Spleen (tissue), 11 donors: ENCODE data around the gene KCNAB1. TPM values are rescaled to one million over a fixed set of nuclear protein-coding genes. Genes with fewer than 3 reads are reported as not detected.

ENCODE experiments used
- DNase-seq: peaks from one replicate; pipeline ENCODE4 v3.0.0-alpha.2; 2020
- H3K27ac ChIP-seq, 8 donors: fragments of 200-600 bp; sonication (generic) in 7 of 8; 1 replicate in 4 of 8; 2 replicates in 4 of 8; pipeline versions ENCODE4 v1.5.0 to v1.8.0; 2016 to 2021; ENCODE audit warnings: inconsistent platforms in 4 of 8, mild to moderate bottlenecking in 4 of 8, moderate library complexity in 1 of 8
- H3K27me3 ChIP-seq, 7 donors: fragments of 200-600 bp; sonication (generic) in 6 of 7; replicated peaks in 1 of 7; 1 replicate in 4 of 7; 2 replicates in 3 of 7; pipeline versions ENCODE4 v1.5.0 to v1.8.0; 2016 to 2021; ENCODE audit warnings: inconsistent platforms in 3 of 7, mild to moderate bottlenecking in 1 of 7
- H3K36me3 ChIP-seq, 6 donors: fragments of 200-600 bp; sonication (generic) in 5 of 6; 1 replicate in 4 of 6; 2 replicates in 2 of 6; pipeline versions ENCODE4 v1.5.0 to v1.8.0; 2016 to 2021; ENCODE audit warnings: inconsistent platforms in 2 of 6
- H3K4me1 ChIP-seq, 6 donors: fragments of 200-600 bp; sonication (generic) in 5 of 6; 1 replicate in 3 of 6; 2 replicates in 3 of 6; pipeline versions ENCODE4 v1.5.0 to v1.8.0; 2016 to 2021; ENCODE audit warnings: inconsistent platforms in 3 of 6
- H3K4me3 ChIP-seq, 8 donors: fragments of 200-600 bp; sonication (generic) in 7 of 8; 1 replicate in 4 of 8; 2 replicates in 4 of 8; pipeline versions ENCODE4 v1.5.0 to v1.8.0; 2016 to 2021; ENCODE audit warnings: inconsistent platforms in 4 of 8, mild to moderate bottlenecking in 4 of 8, moderate library complexity in 2 of 8
- H3K9me3 ChIP-seq, 8 donors: fragments of 200-600 bp; sonication (generic) in 7 of 8; 1 replicate in 4 of 8; 2 replicates in 4 of 8; pipeline versions ENCODE4 v1.5.0 to v1.8.0; 2016 to 2021; ENCODE audit warnings: inconsistent platforms in 4 of 8
- POLR2A ChIP-seq, 3 donors: fragments of 450-650 bp; IDR thresholded peaks; one replicate each; pipeline ENCODE4 v1.5.1; 2017; ENCODE audit warnings: antibody characterized with exemption in 3 of 3, mild to moderate bottlenecking in 1 of 3
- POLR2AphosphoS5 ChIP-seq, 3 donors: sonication (generic); formaldehyde crosslinking; IDR thresholded peaks; one replicate each; pipeline ENCODE4 v1.5.1; 2017; ENCODE audit warnings: antibody characterized with exemption in 3 of 3
- WGBS, 5 donors: extraction: QIAGEN DNeasy Blood & Tissue Kit in 3 of 5; methylation state at CpG; one replicate each; pipeline versions ENCODE4 v1.1.5 to v1.1.7; 2013 to 2018; 5-methylcytosine and 5-hydroxymethylcytosine counted together
- intact Hi-C: fragments of 100-400 bp; cut with DNase I; formaldehyde crosslinking; loops from one replicate; pipeline ENCODE4 v1.15.0; 2023; ENCODE audit warnings: low total_unique reads
- polyA plus RNA-seq, 3 donors: library from polyadenylated mRNA; stranded (reverse); fragments of 200-250 nt; gene quantifications; one replicate each; pipeline ENCODE4 v1.2.1, GENCODE V29; 2013
- total RNA-seq, 7 donors: library from RNA; depleted of rRNA in 3 of 7; stranded (reverse); fragments of >200 nt in 3 of 7; fragmentation: NEBNext Ultra II Directional in 4 of 7; extraction: Animal tissue kit (Norgen Biotek cat#: 25700) in 4 of 7; gene quantifications; one replicate each; pipeline versions ENCODE4 v1.1.0 to v1.2.1, GENCODE V29; 2016 to 2021
- TF ChIP-seq, protein P1 (sequence below), 11 experiments: fragments of 200-600 bp in 7 of 11; fragments of 450-650 bp in 4 of 11; sonication (generic) in 4 of 11; IDR thresholded peaks in 8 of 11; conservative IDR thresholded peaks in 3 of 11; 1 replicate in 7 of 11; 2 replicates in 4 of 11; pipeline versions ENCODE4 v1.4.0 to v1.8.0; 2016 to 2021; ENCODE audit warnings: antibody characterized with exemption in 11 of 11, inconsistent platforms in 4 of 11, mild to moderate bottlenecking in 1 of 11
- donor health status: healthy with polysubstance abuse.
- donor health status: DM: no; HTN: no; CAD: no; lungs with moderate emphysema.
- donor health status: DM: no; HTN: no; CAD: no.
- donor health status: Bipolar disorder and iron deficiency.
- donor health status: healthy.
- donor health status: DM: no; HTN: no; CAD: no.
- donor health status: DM: yes; HTN: yes; CAD: no.

Gene KCNAB1
- total and polyA plus RNA-seq, 10 donors = 0.59 to 10.5 (median 6.3) TPM

DNA sequence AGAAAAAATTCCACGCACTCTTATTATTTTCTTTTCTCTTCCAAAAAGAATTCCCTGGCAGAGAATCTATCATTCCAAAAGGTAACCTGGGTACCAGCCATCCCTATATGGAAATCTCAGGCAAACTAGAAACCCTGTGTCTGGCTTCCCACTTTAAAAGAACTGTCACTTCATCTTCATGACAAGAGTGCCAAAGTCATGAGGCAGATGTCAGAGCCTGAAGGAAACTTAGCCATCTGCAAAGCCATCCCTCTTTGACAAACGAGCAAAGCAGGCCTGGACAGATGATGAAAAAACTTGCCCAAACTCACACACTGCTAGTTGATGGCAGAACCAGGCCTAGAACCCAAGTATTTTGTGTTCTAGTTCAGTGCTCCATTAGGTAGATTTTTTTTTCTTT lies 418.7 kb downstream of the KCNAB1 start:
- Histone ChIP-seq H3K9me3 (no peaks in the 10 kb centered on the region), H3K27me3 (no peaks in the 10 kb centered on the region), H3K4me3 (no peak overlapping the region), H3K36me3 (peaks cover 0 to 72% (median 35%) of the 10 kb centered on the region in 6 donors), H3K4me1 (peaks cover 0 to 21% (median 2%) of the 10 kb centered on the region in 6 donors), H3K27ac (no peak overlapping the region)
- 86 to 91% (median 89%) methylated on average over 2 of the region's 2 CpGs for WGBS, 5 donors
- TF ChIP-seq POLR2AphosphoS5 (IDR thresholded peaks at IDR 0.05) (no peak), POLR2A (IDR thresholded peaks at IDR 0.05) (no peak)
- TF ChIP-seq, protein P1, sequence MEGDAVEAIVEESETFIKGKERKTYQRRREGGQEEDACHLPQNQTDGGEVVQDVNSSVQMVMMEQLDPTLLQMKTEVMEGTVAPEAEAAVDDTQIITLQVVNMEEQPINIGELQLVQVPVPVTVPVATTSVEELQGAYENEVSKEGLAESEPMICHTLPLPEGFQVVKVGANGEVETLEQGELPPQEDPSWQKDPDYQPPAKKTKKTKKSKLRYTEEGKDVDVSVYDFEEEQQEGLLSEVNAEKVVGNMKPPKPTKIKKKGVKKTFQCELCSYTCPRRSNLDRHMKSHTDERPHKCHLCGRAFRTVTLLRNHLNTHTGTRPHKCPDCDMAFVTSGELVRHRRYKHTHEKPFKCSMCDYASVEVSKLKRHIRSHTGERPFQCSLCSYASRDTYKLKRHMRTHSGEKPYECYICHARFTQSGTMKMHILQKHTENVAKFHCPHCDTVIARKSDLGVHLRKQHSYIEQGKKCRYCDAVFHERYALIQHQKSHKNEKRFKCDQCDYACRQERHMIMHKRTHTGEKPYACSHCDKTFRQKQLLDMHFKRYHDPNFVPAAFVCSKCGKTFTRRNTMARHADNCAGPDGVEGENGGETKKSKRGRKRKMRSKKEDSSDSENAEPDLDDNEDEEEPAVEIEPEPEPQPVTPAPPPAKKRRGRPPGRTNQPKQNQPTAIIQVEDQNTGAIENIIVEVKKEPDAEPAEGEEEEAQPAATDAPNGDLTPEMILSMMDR (IDR thresholded peaks at IDR 0.05 in 8 of 11, conservative IDR thresholded peaks at IDR 0.05 in 3 of 11) = no peak
- intact Hi-C loops = no loop called here
- no peak for DNase-seq

DNA sequence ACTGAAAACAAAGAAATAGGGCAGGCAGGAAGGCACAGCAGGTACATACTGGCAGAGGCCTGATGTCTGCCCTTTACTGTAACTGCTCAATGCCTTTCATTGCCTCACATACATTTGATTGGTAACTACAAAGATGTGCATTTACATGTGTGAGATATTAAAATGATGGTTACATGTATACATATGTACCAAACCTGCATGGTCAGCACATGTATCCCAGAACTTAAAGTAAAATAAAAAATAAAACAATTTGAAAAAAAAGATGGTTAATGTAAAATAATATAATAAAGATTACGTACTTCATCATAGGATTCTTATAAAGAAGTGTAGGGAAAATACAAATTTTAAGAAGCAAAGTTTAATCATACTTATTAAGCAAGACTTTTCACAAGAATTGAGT lies 419.4 kb downstream of the KCNAB1 start:
- 96 to 100% (median 97%) methylated on average over 1 of the region's 1 CpG for WGBS, 5 donors
- intact Hi-C loops = no loop called here
- Histone ChIP-seq H3K27ac (no peak overlapping the region), H3K4me1 (peaks cover 0 to 21% (median 2%) of the 10 kb centered on the region in 6 donors), H3K9me3 (no peaks in the 10 kb centered on the region), H3K36me3 (peaks cover 0 to 79% (median 41%) of the 10 kb centered on the region in 6 donors), H3K27me3 (no peaks in the 10 kb centered on the region), H3K4me3 (no peak overlapping the region)
- DNase-seq = no peak
- TF ChIP-seq POLR2AphosphoS5 (IDR thresholded peaks at IDR 0.05) = no peak

DNA sequence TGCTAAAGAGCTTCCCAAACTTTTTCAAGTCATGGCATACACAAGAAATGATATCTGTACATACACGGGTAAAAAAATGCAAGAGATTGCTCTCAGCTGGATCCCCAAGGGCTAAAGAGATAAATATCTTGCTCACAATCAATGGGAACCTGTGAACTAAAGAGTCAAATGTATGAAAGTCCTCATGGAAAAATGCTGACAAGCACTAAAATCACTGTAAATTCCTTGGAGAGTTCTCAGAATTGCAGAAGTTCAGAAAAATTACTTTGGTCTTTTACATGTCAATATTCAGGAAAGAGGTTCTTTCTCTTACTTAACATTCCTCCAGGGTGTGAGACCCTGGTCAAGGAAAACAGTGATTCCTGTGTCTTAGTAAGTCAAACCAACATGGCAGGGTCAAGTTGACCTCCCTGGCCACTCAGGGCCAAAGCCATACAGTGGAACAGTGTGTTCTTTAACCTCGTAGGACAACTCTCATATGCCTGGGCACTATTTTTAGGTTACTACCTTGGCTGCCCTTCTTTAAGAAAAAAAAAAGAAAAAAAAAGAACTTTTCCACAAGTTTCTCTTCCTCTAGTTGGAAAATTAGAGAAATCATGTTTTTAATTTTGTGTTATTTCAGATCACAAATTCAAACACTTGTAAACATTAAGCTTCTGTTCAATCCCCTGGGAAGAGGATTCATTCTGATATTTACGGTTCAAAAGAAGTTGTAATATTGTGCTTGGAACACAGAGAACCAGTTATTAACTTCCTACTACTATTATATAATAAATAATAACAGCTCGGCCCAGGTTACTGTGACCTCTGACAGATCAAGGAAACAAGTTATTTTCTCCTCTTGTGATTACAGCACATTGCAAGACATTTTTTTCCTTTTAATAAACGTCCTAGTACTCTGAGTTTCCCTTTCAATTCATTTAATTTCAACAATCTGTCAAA lies 422.0 kb downstream of the KCNAB1 start:
- Histone ChIP-seq H3K4me1 (peaks cover 0 to 43% (median 3%) of the 10 kb centered on the region in 6 donors), H3K4me3 (no peak overlapping the region), H3K9me3 (no peaks in the 10 kb centered on the region), H3K36me3 (peaks cover 0 to 100% (median 61%) of the 10 kb centered on the region in 6 donors), H3K27ac (peak overlapping the region in 5 of 8 donors; percentile 1 to 24 (median 16)), H3K27me3 (no peaks in the 10 kb centered on the region)
- no peak for DNase-seq
- 66 to 82% (median 73%) methylated on average over 5 of the region's 5 CpGs for WGBS, 5 donors
- intact Hi-C loops = no loop called here
- TF ChIP-seq POLR2A (IDR thresholded peaks at IDR 0.05) = no peak
- TF ChIP-seq, protein P1 (IDR thresholded peaks at IDR 0.05 in 8 of 11, conservative IDR thresholded peaks at IDR 0.05 in 3 of 11) = no peak
- no peak for TF ChIP-seq POLR2AphosphoS5 (IDR thresholded peaks at IDR 0.05)

DNA sequence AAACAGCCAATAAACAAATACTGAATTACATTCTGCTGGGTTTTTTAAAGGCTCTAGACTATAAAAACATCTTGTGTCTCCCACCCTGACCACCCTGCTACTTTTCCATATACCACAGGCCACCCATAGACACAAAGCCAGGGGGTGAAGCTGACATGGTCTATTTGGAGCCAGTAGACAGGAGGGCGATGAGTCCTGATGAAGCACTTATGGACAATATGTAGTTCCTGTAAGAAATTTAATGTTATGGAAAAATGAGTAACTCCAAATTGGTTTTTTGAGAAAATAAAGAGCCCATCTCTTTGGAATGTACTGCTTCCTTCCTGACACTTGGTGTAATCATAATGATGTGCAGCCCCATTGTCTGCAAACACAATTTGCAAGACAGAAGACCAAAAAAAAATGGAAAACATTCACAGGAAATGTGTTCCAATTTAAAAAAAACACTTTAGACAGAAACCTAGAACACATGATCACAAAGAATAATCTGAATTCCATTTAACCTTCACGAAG lies 422.7 kb downstream of the KCNAB1 start:
- peaks cover 0 to 50% (median 8%) of the 10 kb centered on the region in 6 donors for H3K4me1 ChIP-seq
- H3K36me3 ChIP-seq = peaks cover 0 to 100% (median 68%) of the 10 kb centered on the region in 6 donors
- TF ChIP-seq POLR2AphosphoS5 (IDR thresholded peaks at IDR 0.05) (no peak), POLR2A (IDR thresholded peaks at IDR 0.05) (no peak)
- TF ChIP-seq, protein P1 (IDR thresholded peaks at IDR 0.05 in 8 of 11, conservative IDR thresholded peaks at IDR 0.05 in 3 of 11) = no peak
- no peaks in the 10 kb centered on the region for H3K9me3 ChIP-seq
- peak overlapping the region in 3 of 8 donors; percentile 1 to 15 (median 9) for H3K27ac ChIP-seq
- H3K27me3 ChIP-seq = no peaks in the 10 kb centered on the region
- intact Hi-C loops = no loop called here
- no peak overlapping the region for H3K4me3 ChIP-seq
- no peak for DNase-seq
- 81 to 91% (median 83%) methylated on average over 2 of the region's 2 CpGs for WGBS, 5 donors
